Breast epithelium (tissue), 3 donors: ENCODE data around the gene CARS1.

Experiments
- POLR2A ChIP-seq: fragments of 450-650 bp; IDR thresholded peaks from one replicate; pipeline ENCODE4 v1.6.1; 2016; ENCODE audit warnings: antibody characterized with exemption, mild to moderate bottlenecking, moderate library complexity
- TF ChIP-seq, protein P1 (sequence below), 3 donors: fragments of 450-650 bp; IDR thresholded peaks; one replicate each; pipeline ENCODE4 v1.5.1; 2016 to 2017; ENCODE audit warnings: antibody characterized with exemption in 3 of 3, mild to moderate bottlenecking in 3 of 3, moderate library complexity in 3 of 3

GRCh38 chr11:3010521-3011275 is 46.5 kb downstream of the CARS1 start:
- TF ChIP-seq, protein P1, sequence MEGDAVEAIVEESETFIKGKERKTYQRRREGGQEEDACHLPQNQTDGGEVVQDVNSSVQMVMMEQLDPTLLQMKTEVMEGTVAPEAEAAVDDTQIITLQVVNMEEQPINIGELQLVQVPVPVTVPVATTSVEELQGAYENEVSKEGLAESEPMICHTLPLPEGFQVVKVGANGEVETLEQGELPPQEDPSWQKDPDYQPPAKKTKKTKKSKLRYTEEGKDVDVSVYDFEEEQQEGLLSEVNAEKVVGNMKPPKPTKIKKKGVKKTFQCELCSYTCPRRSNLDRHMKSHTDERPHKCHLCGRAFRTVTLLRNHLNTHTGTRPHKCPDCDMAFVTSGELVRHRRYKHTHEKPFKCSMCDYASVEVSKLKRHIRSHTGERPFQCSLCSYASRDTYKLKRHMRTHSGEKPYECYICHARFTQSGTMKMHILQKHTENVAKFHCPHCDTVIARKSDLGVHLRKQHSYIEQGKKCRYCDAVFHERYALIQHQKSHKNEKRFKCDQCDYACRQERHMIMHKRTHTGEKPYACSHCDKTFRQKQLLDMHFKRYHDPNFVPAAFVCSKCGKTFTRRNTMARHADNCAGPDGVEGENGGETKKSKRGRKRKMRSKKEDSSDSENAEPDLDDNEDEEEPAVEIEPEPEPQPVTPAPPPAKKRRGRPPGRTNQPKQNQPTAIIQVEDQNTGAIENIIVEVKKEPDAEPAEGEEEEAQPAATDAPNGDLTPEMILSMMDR (IDR thresholded peaks at IDR 0.05), result no peak
- TF ChIP-seq POLR2A, result no peak
